Brain microvascular endothelial cell (primary cell): ENCODE measurements around the gene MMP11.

Experiments
- DNase-seq: peaks from one replicate; pipeline ENCODE4 v3.0.0-alpha.2; 2020
- H3K27ac ChIP-seq: fragments of 250-450 bp; sonication (Bioruptor Pico); 2 replicates; pipeline ENCODE4 v1.5.1; 2020; ENCODE audit warnings: mild to moderate bottlenecking, moderate library complexity
- H3K27me3 ChIP-seq: fragments of 250-450 bp; sonication (Bioruptor Pico); replicated peaks from 2 replicates; pipeline ENCODE4 v1.5.1; 2020; ENCODE audit warnings: mild to moderate bottlenecking
- H3K36me3 ChIP-seq: fragments of 250-450 bp; sonication (Bioruptor Pico); replicated peaks from 2 replicates; pipeline ENCODE4 v1.5.1; 2020; ENCODE audit warnings: mild to moderate bottlenecking
- H3K4me3 ChIP-seq: 2 replicates; pipeline ENCODE4 v1.5.1; 2011; ENCODE audit warnings: low read depth, mild to moderate bottlenecking, control low read depth, low read length, moderate library complexity
- in situ Hi-C: cut with HindIII; loops from 2 replicates; pipeline ENCODE4 v1.10.0; 2017; ENCODE audit warnings: low sequenced_read_pairs, low pct_ligation_motif_present
- TF ChIP-seq, protein P1 (sequence below): IDR thresholded peaks from 2 replicates; pipeline ENCODE4 v1.5.1; 2011; ENCODE audit warnings: low read depth, mild to moderate bottlenecking, moderate library complexity, low read length, control low read depth, inconsistent platforms; ENCODE audit errors: missing control alignments

The MMP11 gene

DNA sequence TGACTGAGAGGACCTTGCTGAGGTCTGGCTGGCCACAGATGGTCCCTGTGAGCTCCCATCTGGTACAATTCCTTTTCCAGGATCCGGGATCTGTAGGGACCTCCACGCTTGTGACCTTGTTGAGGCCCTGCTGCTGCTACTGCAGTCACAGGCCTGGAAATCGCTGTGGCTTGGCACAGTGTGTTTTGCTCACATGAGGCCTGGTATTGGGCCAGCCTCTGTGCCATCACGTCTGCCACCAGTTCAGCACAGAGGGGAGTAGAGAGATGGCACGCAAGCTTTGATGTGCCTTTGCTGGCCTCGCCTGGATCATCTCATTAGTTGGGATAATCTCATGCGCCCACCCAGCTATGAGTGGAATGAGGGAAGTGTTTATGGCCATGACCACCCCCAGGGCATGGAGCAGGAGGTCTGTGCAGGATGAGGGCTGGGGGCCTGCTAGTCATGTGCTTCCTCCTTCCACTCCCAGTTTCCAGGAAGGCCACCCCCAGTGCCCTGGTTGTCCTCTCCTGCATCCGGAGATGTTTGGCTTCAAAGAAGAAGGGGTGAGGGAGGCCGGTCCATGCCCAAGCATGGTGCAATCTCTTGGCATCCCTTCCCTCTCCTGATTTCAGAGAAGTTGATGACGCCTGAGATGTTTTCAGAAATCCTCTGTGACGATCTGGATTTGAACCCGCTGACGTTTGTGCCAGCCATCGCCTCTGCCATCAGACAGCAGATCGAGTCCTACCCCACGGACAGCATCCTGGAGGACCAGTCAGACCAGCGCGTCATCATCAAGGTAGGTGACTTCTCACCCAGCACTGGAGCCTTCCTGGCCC is 43.7 kb downstream of the MMP11 start:
- H3K36me3 ChIP-seq = peaks cover 51% of the 10 kb centered on the region
- no peak overlapping the region for H3K4me3 ChIP-seq
- DNase-seq = no peak
- in situ Hi-C loops = no loop called here
- TF ChIP-seq, protein P1, sequence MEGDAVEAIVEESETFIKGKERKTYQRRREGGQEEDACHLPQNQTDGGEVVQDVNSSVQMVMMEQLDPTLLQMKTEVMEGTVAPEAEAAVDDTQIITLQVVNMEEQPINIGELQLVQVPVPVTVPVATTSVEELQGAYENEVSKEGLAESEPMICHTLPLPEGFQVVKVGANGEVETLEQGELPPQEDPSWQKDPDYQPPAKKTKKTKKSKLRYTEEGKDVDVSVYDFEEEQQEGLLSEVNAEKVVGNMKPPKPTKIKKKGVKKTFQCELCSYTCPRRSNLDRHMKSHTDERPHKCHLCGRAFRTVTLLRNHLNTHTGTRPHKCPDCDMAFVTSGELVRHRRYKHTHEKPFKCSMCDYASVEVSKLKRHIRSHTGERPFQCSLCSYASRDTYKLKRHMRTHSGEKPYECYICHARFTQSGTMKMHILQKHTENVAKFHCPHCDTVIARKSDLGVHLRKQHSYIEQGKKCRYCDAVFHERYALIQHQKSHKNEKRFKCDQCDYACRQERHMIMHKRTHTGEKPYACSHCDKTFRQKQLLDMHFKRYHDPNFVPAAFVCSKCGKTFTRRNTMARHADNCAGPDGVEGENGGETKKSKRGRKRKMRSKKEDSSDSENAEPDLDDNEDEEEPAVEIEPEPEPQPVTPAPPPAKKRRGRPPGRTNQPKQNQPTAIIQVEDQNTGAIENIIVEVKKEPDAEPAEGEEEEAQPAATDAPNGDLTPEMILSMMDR = no peak
- H3K27me3 ChIP-seq = no peaks in the 10 kb centered on the region
- H3K27ac ChIP-seq = no peak overlapping the region

DNA sequence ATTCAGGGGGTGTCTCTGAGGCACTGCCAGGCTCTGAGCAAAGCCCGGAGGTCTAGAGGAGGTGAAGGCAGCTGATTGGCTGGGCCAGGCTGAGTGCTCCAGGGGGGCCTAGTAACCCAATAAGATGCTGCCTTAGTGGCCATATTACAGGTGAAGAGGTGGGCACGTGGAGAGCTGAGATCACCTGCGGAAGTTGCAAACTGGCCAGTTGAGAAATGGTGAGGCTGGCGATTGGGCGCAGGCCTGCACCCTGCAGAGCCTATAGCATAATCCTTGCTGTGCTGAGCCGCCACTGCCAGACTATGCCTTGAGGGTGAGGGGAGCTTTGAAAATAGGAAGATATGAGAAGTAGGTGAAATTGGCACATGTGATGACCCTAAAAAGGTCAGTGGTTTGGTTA is 44.5 kb downstream of the MMP11 start:
- no peaks in the 10 kb centered on the region for H3K27me3 ChIP-seq
- no peak overlapping the region for H3K27ac ChIP-seq
- no peak overlapping the region for H3K4me3 ChIP-seq
- in situ Hi-C loops = no loop called here
- H3K36me3 ChIP-seq = peaks cover 52% of the 10 kb centered on the region
- TF ChIP-seq, protein P1 = no peak
- no peak for DNase-seq

DNA sequence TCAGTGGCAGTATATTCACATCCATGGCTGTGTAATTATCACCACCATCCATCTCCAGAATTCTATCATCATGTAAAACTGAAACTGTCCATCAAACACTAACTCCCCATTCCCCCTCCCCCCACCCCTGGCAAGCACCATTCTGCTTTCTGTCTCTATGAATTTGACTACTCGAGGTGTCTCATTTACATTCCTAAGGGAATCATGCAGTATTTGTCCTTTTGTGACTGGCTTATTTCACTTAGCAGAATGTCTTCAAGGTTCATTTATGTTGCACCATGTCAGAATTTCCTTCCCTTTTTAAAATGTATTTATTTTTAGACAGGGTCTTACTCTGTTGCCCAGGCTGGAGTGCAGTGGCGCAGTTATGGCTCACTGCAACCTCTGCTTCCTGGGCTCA is 45.9 kb downstream of the MMP11 start:
- H3K27me3 ChIP-seq = no peaks in the 10 kb centered on the region
- in situ Hi-C loops = no loop called here

DNA sequence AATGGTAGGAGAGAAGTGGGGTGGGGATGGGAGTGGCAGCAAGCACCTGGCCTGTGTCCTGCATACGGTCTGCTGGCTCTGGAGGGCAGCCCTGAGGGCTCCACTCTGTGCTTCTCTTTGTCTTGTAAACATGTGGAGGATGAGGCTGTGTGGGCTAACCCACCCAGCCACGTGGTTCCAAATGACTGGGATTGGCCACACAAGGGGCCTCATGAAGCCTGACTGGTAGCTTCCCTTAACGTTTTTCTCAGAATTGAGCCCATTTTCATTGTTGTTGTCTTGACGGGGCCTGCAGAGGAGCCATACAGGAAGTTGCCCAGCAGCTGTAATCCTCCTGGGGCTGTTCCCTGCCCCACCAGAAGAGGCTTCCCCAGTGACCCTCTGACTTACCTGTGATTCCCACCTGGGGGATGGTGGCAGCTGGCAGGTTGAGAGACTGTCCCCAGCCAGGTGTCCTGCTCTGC is 48.1 kb downstream of the MMP11 start:
- no peak for DNase-seq
- in situ Hi-C loops = no loop called here
- peaks cover 65% of the 10 kb centered on the region for H3K36me3 ChIP-seq

More for the DNA sequence above, 45.9 kb downstream of the MMP11 start:
- Histone ChIP-seq H3K36me3 (peaks cover 57% of the 10 kb centered on the region), H3K4me3 (no peak overlapping the region), H3K27ac (no peak overlapping the region)
- DNase-seq = no peak
- TF ChIP-seq, protein P1 = no peak

DNA sequence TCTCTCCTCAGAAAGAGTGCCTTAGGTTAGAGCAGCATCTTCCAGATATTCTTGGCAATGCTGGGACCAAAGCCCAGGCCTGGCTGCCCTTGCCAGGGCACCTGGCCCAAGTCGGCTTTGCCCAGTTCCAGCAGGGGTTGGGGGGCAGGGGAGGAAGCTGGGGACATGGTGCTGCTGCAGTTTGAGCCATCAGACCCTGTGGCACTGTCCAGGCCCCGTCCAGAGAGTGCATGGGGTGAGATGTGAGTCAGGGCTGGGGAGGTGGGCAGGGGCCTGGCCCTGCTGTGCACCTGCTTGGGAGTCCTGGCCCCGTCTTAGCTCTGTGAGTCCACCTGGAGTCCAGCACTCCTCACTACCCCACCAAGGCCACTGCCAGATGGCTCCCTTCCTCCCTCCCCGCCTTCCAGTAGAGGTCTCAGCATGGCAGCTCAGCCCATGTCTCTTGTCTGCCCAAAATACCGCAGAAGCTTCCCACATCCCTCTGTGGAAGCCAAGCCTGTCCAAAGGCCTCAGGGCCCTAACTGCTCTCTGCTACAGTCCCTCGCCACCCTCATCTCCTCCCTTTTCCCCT is 49.5 kb downstream of the MMP11 start:
- in situ Hi-C loops = no loop called here
- Histone ChIP-seq H3K27me3 (no peaks in the 10 kb centered on the region), H3K27ac (no peak overlapping the region), H3K4me3 (no peak overlapping the region), H3K36me3 (peaks cover 69% of the 10 kb centered on the region)
- TF ChIP-seq, protein P1 = no peak
- DNase-seq = no peak

More for the DNA sequence above, 48.1 kb downstream of the MMP11 start:
- Histone ChIP-seq H3K27ac (no peak overlapping the region), H3K4me3 (no peak overlapping the region), H3K27me3 (no peaks in the 10 kb centered on the region)
- TF ChIP-seq, protein P1 = no peak
